HG03066 (cell line): Measurements from ENCODE around the gene TRIM22.
"Not testable (repeated sequence)": the region's sequence is repeated elsewhere in the genome, so short reads cannot be mapped to it uniquely, and the experiment has no call there.

Source experiments
- ATAC-seq: cut with Tn5 transposase; IDR thresholded peaks from one replicate; pipeline ENCODE4 v1.9.1; 2021; ENCODE audit warnings: low read depth; ENCODE audit not compliant: unreplicated experiment

The TRIM22 gene

GRCh38 chr11:5689551-5689983 lies at the start of gene TRIM22:
Gene TRIM22 (plus strand): TSS chr11:5689790. CDS start chr11:5696233, 6,443 bp downstream.
- ATAC-seq = peak; percentile 63

GRCh38 chr11:5639953-5640352 lies 49.6 kb upstream of the TRIM22 start:
- ATAC-seq = no peak

GRCh38 chr11:5643585-5643984 lies 46.0 kb upstream of the TRIM22 start:
- ATAC-seq = no peak

GRCh38 chr11:5646139-5646538 lies 43.5 kb upstream of the TRIM22 start:
- ATAC-seq = no peak

GRCh38 chr11:5655474-5655873 lies 34.1 kb upstream of the TRIM22 start:
- no peak for ATAC-seq

GRCh38 chr11:5656956-5657355 lies 32.6 kb upstream of the TRIM22 start:
- not testable (repeated sequence) for ATAC-seq

- no peak for ATAC-seq
These were observed 31.3 kb upstream of the TRIM22 start for GRCh38 chr11:5658318-5658717.

- no peak for ATAC-seq
These were observed 26.1 kb upstream of the TRIM22 start for GRCh38 chr11:5663511-5663910.

GRCh38 chr11:5665051-5665570 lies 24.5 kb upstream of the TRIM22 start:
- ATAC-seq = no peak

- ATAC-seq = no peak
These were observed 23.7 kb upstream of the TRIM22 start for GRCh38 chr11:5665746-5666401.

GRCh38 chr11:5666402-5666793 lies 23.2 kb upstream of the TRIM22 start:
- ATAC-seq = no peak

- ATAC-seq = no peak
These were observed 17.8 kb upstream of the TRIM22 start for GRCh38 chr11:5671831-5672230.

- no peak for ATAC-seq
These were observed 15.2 kb upstream of the TRIM22 start for GRCh38 chr11:5674391-5674790.

GRCh38 chr11:5679811-5680210 lies 9.8 kb upstream of the TRIM22 start:
- no peak for ATAC-seq

- ATAC-seq = not testable (repeated sequence)
These were observed 6.6 kb upstream of the TRIM22 start for GRCh38 chr11:5682890-5683441.

- ATAC-seq = not testable (repeated sequence)
These were observed 6.0 kb upstream of the TRIM22 start for GRCh38 chr11:5683620-5684019.

GRCh38 chr11:5684036-5684645 lies 5.4 kb upstream of the TRIM22 start:
- ATAC-seq = no peak

GRCh38 chr11:5684646-5685362 lies 4.8 kb upstream of the TRIM22 start, which contains the start of gene TRIM5:
Gene TRIM5 (minus strand): TSS chr11:5685074. CDS start chr11:5680177, 4,897 bp downstream.
- peak; percentile 76 for ATAC-seq

- no peak for ATAC-seq
These were observed 3.2 kb upstream of the TRIM22 start for GRCh38 chr11:5686426-5686825.

GRCh38 chr11:5688482-5688881 lies 1.1 kb upstream of the TRIM22 start:
- ATAC-seq = no peak

- ATAC-seq = no peak
These were observed 626 bp downstream of the TRIM22 start for GRCh38 chr11:5690216-5690615.
